K562 (cell line): Measurements from ENCODE around the gene TIGD1. TPM values are rescaled to one million over a fixed set of nuclear protein-coding genes. Genes with fewer than 3 reads are reported as not detected.

Experiments used
- ATAC-seq: fragments of 200-7000 bp; cut with Tn5 transposase; 3 replicates; pipeline ENCODE4 v1.9.1; 2020; ENCODE audit warnings: moderate library complexity
- BruUV-seq: library from RNA; stranded (reverse); fragments of 400-500 nt; replicated peaks from 2 replicates; lab custom pipeline; 2021; lab: Mats Ljungman, UMichigan
- CTCF ChIA-PET: fragments of 300-600 bp; formaldehyde crosslinking; extraction: SDS; loops from one replicate; lab custom pipeline; 2021; ENCODE audit warnings: low intra/inter-chr PET ratio; lab: Yijun Ruan, JAX
- POLR2A ChIA-PET: fragments of 300-600, 350-650 bp; sonication (Branson Sonifier 250); formaldehyde crosslinking; extraction: SDS; loops from one replicate; lab custom pipeline; 2021; ENCODE audit warnings: antibody characterized with exemption, inconsistent platforms; lab: Yijun Ruan, JAX
- DNase-seq, 4 experiments: peaks; one replicate each; pipeline versions ENCODE4 v3.0.0 to v3.0.0-alpha.2; 2011 to 2018; ENCODE audit warnings: low spot score in 3 of 4, mixed read lengths in 3 of 4; ENCODE audit errors: extremely low read depth in 1 of 4
- FAIRE-seq: peaks from 2 replicates; lab custom pipeline; 2011; peaks lifted over from hg19 to GRCh38; lab: Jason Lieb, UNC
- H2AFZ ChIP-seq: 2 replicates; pipeline ENCODE4 v1.6.0; 2011; ENCODE audit warnings: low read depth, low read length, control low read depth, inconsistent platforms
- H3K27ac ChIP-seq: fragments of 200-600 bp; 3 replicates; pipeline ENCODE4 v1.8.0; 2011; ENCODE audit warnings: low read depth, mild to moderate bottlenecking, control low read depth, inconsistent platforms, low read length, moderate library complexity, mixed read lengths; ENCODE audit errors: extremely low read depth
- H3K27me3 ChIP-seq, 2 experiments: fragments of 300-600 bp in 1 of 2; 2 replicates in 1 of 2; 3 replicates in 1 of 2; pipeline versions ENCODE4 v1.6.0 to v1.8.0; 2011; ENCODE audit warnings: inconsistent platforms in 2 of 2, low read length in 2 of 2, mild to moderate bottlenecking in 1 of 2, mixed read lengths in 1 of 2, moderate library complexity in 1 of 2; ENCODE audit not compliant: control insufficient read depth in 2 of 2, insufficient read depth in 2 of 2
- H3K36me3 ChIP-seq: fragments of 300-600 bp; 3 replicates; pipeline ENCODE4 v1.8.0; 2011; ENCODE audit warnings: mild to moderate bottlenecking, low read length, inconsistent platforms; ENCODE audit not compliant: control insufficient read depth, insufficient read depth
- H3K4me1 ChIP-seq, 2 experiments: fragments of 200-600 bp in 1 of 2; replicated peaks in 1 of 2; 2 replicates in 1 of 2; 3 replicates in 1 of 2; pipeline versions ENCODE4 v1.5.1 to v1.8.0; 2011; ENCODE audit warnings: inconsistent platforms in 2 of 2, low read length in 2 of 2, mild to moderate bottlenecking in 1 of 2, mixed read lengths in 1 of 2, moderate library complexity in 1 of 2; ENCODE audit not compliant: control insufficient read depth in 2 of 2, insufficient read depth in 2 of 2
- H3K4me2 ChIP-seq: 2 replicates; pipeline ENCODE4 v1.6.1; 2011; ENCODE audit warnings: low read length, control low read depth, inconsistent platforms, mixed read lengths; ENCODE audit not compliant: insufficient read depth
- H3K4me3 ChIP-seq: fragments of 200-600 bp; sonication (generic), shearing (Covaris generic); 2 replicates; pipeline ENCODE4 v1.5.1; 2016; ENCODE audit warnings: control low read depth, inconsistent platforms
- H3K79me2 ChIP-seq: fragments of 200-600 bp; 3 replicates; pipeline ENCODE4 v1.8.0; 2011; ENCODE audit warnings: low read length, inconsistent platforms; ENCODE audit not compliant: control insufficient read depth, insufficient read depth
- H3K9ac ChIP-seq, 2 experiments: 2 replicates each; pipeline versions ENCODE4 v1.6.0 to v1.6.1; 2011; ENCODE audit warnings: low read depth in 2 of 2, low read length in 2 of 2, control low read depth in 1 of 2, inconsistent platforms in 1 of 2, mild to moderate bottlenecking in 1 of 2, mixed read lengths in 1 of 2; ENCODE audit not compliant: insufficient read depth in 1 of 2
- H3K9me1 ChIP-seq: one replicate; pipeline ENCODE4 v1.6.0; 2011; ENCODE audit warnings: inconsistent platforms, mild to moderate bottlenecking, low read length, moderate library complexity; ENCODE audit not compliant: control insufficient read depth, insufficient read depth
- H3K9me3 ChIP-seq: replicated peaks from 2 replicates; pipeline ENCODE4 v1.5.1; 2011; ENCODE audit warnings: low read depth, low read length, inconsistent platforms; ENCODE audit not compliant: control insufficient read depth, insufficient read depth
- H4K20me1 ChIP-seq: replicated peaks from 2 replicates; pipeline ENCODE4 v1.6.1; 2011; ENCODE audit warnings: low read length, inconsistent platforms, mixed read lengths; ENCODE audit not compliant: control insufficient read depth, insufficient read depth
- SETDB1 ChIP-seq: IDR thresholded peaks from one replicate; pipeline ENCODE4 v1.6.1; 2012; ENCODE audit warnings: low read length, control low read depth, inconsistent platforms
- STAT5B ChIP-seq: fragments of 250-450 bp; sonication (Bioruptor Pico); IDR thresholded peaks from 2 replicates; pipeline ENCODE4 v1.8.0; 2021; ENCODE audit warnings: mild to moderate bottlenecking, inconsistent platforms
- SUPT5H ChIP-seq: fragments of 450-650 bp; IDR thresholded peaks from 2 replicates; pipeline ENCODE4 v1.6.1; 2016
- THRB ChIP-seq: fragments of 450-650 bp; formaldehyde crosslinking; conservative IDR thresholded peaks from 2 replicates; pipeline ENCODE4 v1.4.0; 2022; ENCODE audit warnings: mild to moderate bottlenecking, missing genetic modification characterization
- ZNF398 ChIP-seq: fragments of 250-450 bp; sonication (Bioruptor Pico); IDR thresholded peaks from 2 replicates; pipeline ENCODE4 v1.8.0; 2021; ENCODE audit warnings: moderate library complexity, mild to moderate bottlenecking, inconsistent platforms
- WGBS: fragments of 100-300 bp; shearing (Covaris generic); methylation state at CpG from one replicate; pipeline ENCODE4 v1.1.6; 2016; ENCODE audit warnings: low coverage, mixed read lengths; ENCODE audit not compliant: insufficient coverage; ENCODE audit errors: missing lambda C conversion rate; 5-methylcytosine and 5-hydroxymethylcytosine counted together
- in situ Hi-C: fragments of 300-500 bp; cut with MboI; formaldehyde crosslinking; loops from 4 replicates; pipeline ENCODE4 v1.15.0; 2018; ENCODE audit warnings: inconsistent platforms, mixed read lengths
- intact Hi-C: fragments of 100-400 bp; cut with micrococcal nuclease; formaldehyde crosslinking; loops from 2 replicates; pipeline ENCODE4 v1.14.2; 2022
- polyA plus RNA-seq, 8 experiments: library from polyadenylated mRNA; depleted of rRNA in 4 of 8; stranded (reverse) in 5 of 8; unstranded in 3 of 8; fragments of >200 nt; fragmentation: Nextera tagmentation in 2 of 8; fragmentation: Illumina TruSeq in 1 of 8; extraction: Ambion mirVana in 2 of 8; extraction: Trizol in 1 of 8; gene quantifications; 2 replicates each; pipeline versions ENCODE4 v1.2.1 to v1.2.3, GENCODE V29; 2011 to 2014; ENCODE audit warnings: inconsistent platforms in 1 of 8, missing spikeins in 1 of 8
- total RNA-seq, 7 experiments: library from RNA; depleted of rRNA in 6 of 7; stranded (reverse); fragments of >200 nt in 6 of 7; fragmentation: Illumina TruSeq in 2 of 7; extraction: Trizol in 2 of 7; gene quantifications; 2 replicates each; pipeline versions ENCODE4 v1.2.1 to v1.2.3, GENCODE V29; 2011 to 2021; ENCODE audit warnings: low replicate concordance in 1 of 7

Gene TIGD1
- total and polyA plus RNA-seq, 9 of the 15 experiments (the other 6 are each of a cell fraction or from before 2014, with no cell fraction given): 2.0 to 10.1 (median 6.6) TPM

DNA sequence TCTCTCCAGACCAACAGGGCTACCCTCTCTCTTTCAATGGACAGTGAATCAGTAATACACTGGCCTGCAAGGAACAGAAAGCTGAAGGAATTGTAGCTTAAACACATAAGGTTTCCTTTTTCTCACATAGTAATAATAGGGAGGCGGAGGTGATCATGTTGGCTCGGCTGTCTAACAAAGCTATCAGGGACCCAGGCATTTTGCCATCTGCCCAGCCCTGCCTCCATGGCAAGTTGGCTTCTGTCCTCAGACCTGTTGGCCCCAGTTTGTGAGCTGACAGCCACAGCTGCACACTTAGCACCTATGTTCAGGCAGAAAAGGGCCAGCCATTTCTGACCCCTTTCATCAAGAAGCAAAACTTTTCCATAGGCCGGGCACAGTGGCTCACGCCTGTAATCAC lies 12.9 kb downstream of the TIGD1 start:
- Histone ChIP-seq H3K4me1 (peaks cover 0 to 28% of the 10 kb centered on the region in 2 experiments; a peak in 2 of 5 replicates), H3K4me2 (no peak overlapping the region), H3K9ac (no peak overlapping the region), H3K79me2 (no peaks in the 10 kb centered on the region), H3K9me3 (no peaks in the 10 kb centered on the region), H3K4me3 (no peak overlapping the region), H3K9me1 (no peaks in the 10 kb centered on the region), H4K20me1 (no peaks in the 10 kb centered on the region), H3K36me3 (no peaks in the 10 kb centered on the region), H3K27me3 (no peaks in the 10 kb centered on the region), H3K27ac (no peak overlapping the region), H2AFZ (no peak overlapping the region)
- 47% methylated on average over 2 of the region's 4 CpGs for WGBS
- in situ Hi-C loops: no loop called here
- CTCF ChIA-PET: no interaction called here
- BruUV-seq: no TSS peak
- no peak for TF ChIP-seq SETDB1
- TF ChIP-seq SUPT5H: no peak
- TF ChIP-seq STAT5B: no peak
- no peak for TF ChIP-seq THRB (CRISPR knock-in tag)
- no peak for TF ChIP-seq ZNF398
- DNase-seq: no peak
- intact Hi-C loops: no loop called here
- no peak for ATAC-seq
- POLR2A ChIA-PET: no interaction called here
- FAIRE-seq: no peak
